AG04449 (cell line): ENCODE results near the gene LARP6.

Experiments used
- CTCF ChIA-PET: fragments of 350-600 bp; formaldehyde crosslinking; extraction: SDS; loops from one replicate; lab custom pipeline; 2021; ENCODE audit warnings: antibody characterized with exemption; lab: Yijun Ruan, JAX
- POLR2A ChIA-PET: fragments of 400-600, 350-600 bp; formaldehyde crosslinking; extraction: SDS; loops from one replicate; lab custom pipeline; 2020; ENCODE audit warnings: antibody characterized with exemption, inconsistent platforms; lab: Yijun Ruan, JAX
- DNase-seq: peaks from one replicate; pipeline ENCODE4 v3.0.0-alpha.2; 2010; ENCODE audit warnings: low read depth, low spot score
- H3K4me3 ChIP-seq: 2 replicates; pipeline ENCODE4 v1.5.1; 2011; ENCODE audit warnings: low read depth, mild to moderate bottlenecking, control low read depth, low read length
- TF ChIP-seq, protein P1 (sequence below): IDR thresholded peaks from one replicate; pipeline ENCODE4 v1.5.1; 2011; ENCODE audit warnings: mild to moderate bottlenecking, moderate library complexity, low read length, control low read depth, inconsistent platforms; ENCODE audit not compliant: insufficient read depth; ENCODE audit errors: missing control alignments

The LARP6 gene

GRCh38 chr15:70831094-70831911, 22.7 kb downstream of the LARP6 start:
- TF ChIP-seq, protein P1, sequence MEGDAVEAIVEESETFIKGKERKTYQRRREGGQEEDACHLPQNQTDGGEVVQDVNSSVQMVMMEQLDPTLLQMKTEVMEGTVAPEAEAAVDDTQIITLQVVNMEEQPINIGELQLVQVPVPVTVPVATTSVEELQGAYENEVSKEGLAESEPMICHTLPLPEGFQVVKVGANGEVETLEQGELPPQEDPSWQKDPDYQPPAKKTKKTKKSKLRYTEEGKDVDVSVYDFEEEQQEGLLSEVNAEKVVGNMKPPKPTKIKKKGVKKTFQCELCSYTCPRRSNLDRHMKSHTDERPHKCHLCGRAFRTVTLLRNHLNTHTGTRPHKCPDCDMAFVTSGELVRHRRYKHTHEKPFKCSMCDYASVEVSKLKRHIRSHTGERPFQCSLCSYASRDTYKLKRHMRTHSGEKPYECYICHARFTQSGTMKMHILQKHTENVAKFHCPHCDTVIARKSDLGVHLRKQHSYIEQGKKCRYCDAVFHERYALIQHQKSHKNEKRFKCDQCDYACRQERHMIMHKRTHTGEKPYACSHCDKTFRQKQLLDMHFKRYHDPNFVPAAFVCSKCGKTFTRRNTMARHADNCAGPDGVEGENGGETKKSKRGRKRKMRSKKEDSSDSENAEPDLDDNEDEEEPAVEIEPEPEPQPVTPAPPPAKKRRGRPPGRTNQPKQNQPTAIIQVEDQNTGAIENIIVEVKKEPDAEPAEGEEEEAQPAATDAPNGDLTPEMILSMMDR: no peak
- no peak for DNase-seq
- no peak overlapping the region for H3K4me3 ChIP-seq
- POLR2A ChIA-PET: no interaction called here
- CTCF ChIA-PET: interaction anchor here (1.1 to 4.9 kb wide), 5 partner anchors 11 to 152 kb away, joined by 3 to 27 read pairs (median 6); no protein-coding TSS in a partner anchor

DNA sequence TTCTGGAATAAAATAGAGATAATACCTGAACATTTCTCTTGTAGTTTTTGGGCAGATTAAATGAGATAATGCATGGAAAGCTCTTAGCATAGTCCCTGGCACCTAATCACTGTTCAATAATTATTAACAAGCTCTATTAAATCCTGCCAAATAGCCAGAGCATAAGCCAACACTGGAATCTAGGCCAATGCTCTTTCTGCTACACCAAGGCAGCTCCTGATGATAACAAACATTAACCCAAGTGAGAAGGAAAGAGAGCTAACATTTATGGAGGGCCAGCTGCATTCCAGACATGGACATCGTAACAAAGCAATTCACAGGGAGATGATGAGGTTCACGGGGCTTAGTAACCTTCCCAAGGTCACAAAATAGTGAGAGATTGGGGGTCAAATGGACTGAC, 23.3 kb downstream of the LARP6 start:
- CTCF ChIA-PET: interaction anchor here (1.0 to 4.9 kb wide), 5 partner anchors 12 to 44 kb away, joined by 3 to 27 read pairs (median 6); no protein-coding TSS in a partner anchor
- POLR2A ChIA-PET: no interaction called here
- DNase-seq: no peak
- H3K4me3 ChIP-seq: no peak overlapping the region
- TF ChIP-seq, protein P1: no peak

- H3K4me3 ChIP-seq: no peak overlapping the region
- DNase-seq: no peak
- CTCF ChIA-PET: interaction anchor here (1.0 to 4.9 kb wide), 5 partner anchors 13 to 45 kb away, joined by 3 to 27 read pairs (median 6); no protein-coding TSS in a partner anchor
- POLR2A ChIA-PET: no interaction called here
- TF ChIP-seq, protein P1: no peak
Measured at GRCh38 chr15:70829371-70830166, 24.4 kb downstream of the LARP6 start.

DNA sequence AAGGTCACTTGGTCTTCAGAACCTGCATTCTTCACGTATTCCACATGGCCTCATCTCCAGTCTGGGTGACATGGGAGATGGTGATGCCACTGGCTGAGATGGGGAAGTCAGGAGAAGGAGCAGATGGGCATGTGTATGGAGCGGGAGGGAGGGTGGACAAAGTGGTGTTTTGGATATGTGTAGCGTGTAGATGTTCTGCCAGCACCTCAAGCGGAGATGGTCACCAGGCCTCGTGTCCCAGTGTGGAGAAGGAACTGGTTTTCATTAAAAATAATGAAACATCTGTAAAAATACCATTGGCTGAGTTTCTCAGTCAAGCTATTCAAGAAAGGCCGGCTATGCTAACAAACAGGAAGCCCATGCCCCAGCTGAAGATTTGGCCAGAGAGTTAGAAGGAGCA, 26.2 kb downstream of the LARP6 start:
- POLR2A ChIA-PET: no interaction called here
- CTCF ChIA-PET: interaction anchor here (0.6 to 4.6 kb wide), 4 partner anchors 15 to 53 kb away, joined by 3 to 41 read pairs (median 4); no protein-coding TSS in a partner anchor
- no peak overlapping the region for H3K4me3 ChIP-seq
- TF ChIP-seq, protein P1: no peak
- DNase-seq: no peak

DNA sequence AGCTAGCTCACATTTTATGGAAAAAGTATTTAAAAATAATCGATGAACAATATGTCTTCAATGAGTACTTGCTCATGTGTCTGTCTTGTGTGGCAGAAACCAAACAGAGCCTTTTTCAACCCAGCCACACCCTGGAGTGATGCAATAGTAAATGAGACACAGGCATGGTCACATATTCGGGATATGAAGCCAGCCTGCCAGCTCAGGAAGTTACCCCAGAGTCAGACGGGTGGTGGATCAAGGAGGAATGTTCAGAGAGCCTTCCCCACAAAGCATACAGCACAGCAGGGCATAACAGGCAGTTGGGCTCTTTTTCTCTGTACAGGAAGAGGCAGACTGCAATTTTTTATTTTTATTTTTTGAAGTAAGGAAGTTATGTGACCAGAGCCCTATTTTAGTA, 27.3 kb downstream of the LARP6 start:
- POLR2A ChIA-PET: interaction anchor here (0.6 kb wide), 1 partner anchor 26 kb away, joined by 3 read pairs; no protein-coding TSS in a partner anchor
- CTCF ChIA-PET: interaction anchor here (0.9 to 6.1 kb wide), 14 partner anchors 7 to 159 kb away, joined by 3 to 110 read pairs (median 16); no protein-coding TSS in a partner anchor
- peak; percentile 66 for DNase-seq

More for the DNA sequence above, 27.3 kb downstream of the LARP6 start:
- TF ChIP-seq, protein P1: no peak
- no peak overlapping the region for H3K4me3 ChIP-seq
